Neural cell (in vitro differentiated cells): ENCODE data around the gene LRRC27. TPM values are rescaled to one million over a fixed set of nuclear protein-coding genes. Genes with fewer than 3 reads are reported as not detected.

Experiments
- H2AFZ ChIP-seq: fragments of 200-600, 300-800 bp; sonication (generic), shearing (Covaris generic); 2 replicates; pipeline ENCODE4 v1.6.0; 2014; ENCODE audit warnings: low read depth, mild to moderate bottlenecking, antibody characterized with exemption, low read length, moderate library complexity
- H3F3A ChIP-seq: fragments of 200-600 bp; shearing (Covaris generic); 2 replicates; pipeline ENCODE4 v1.6.1; 2016; ENCODE audit warnings: mild to moderate bottlenecking, moderate library complexity, mixed read lengths, antibody characterized with exemption, low read length; ENCODE audit not compliant: insufficient read depth, poor library complexity, severe bottlenecking
- H3K27ac ChIP-seq: fragments of 200-600, 300-800 bp; sonication (generic), shearing (Covaris generic); 2 replicates; pipeline ENCODE4 v1.5.1; 2014; ENCODE audit warnings: mild to moderate bottlenecking, low read length, moderate library complexity
- H3K27me3 ChIP-seq: fragments of 300-800, 200-600 bp; sonication (generic), shearing (Covaris generic); 2 replicates; pipeline ENCODE4 v1.6.0; 2014; ENCODE audit warnings: mild to moderate bottlenecking, low read depth, low read length, moderate library complexity; ENCODE audit not compliant: insufficient read depth
- H3K36me3 ChIP-seq: fragments of 300-800, 200-600 bp; sonication (generic), shearing (Covaris generic); 2 replicates; pipeline ENCODE4 v1.5.1; 2014; ENCODE audit warnings: mild to moderate bottlenecking, antibody characterized with exemption, low read length, moderate library complexity; ENCODE audit not compliant: insufficient read depth
- H3K4me2 ChIP-seq: fragments of 300-800, 200-600 bp; sonication (generic), shearing (Covaris generic); 2 replicates; pipeline ENCODE4 v1.6.0; 2014; ENCODE audit warnings: mild to moderate bottlenecking, low read length
- H3K4me3 ChIP-seq: fragments of 300-800, 200-600 bp; sonication (generic), shearing (Covaris generic); 2 replicates; pipeline ENCODE4 v1.5.1; 2014; ENCODE audit warnings: mild to moderate bottlenecking, low read length, moderate library complexity
- H3K79me2 ChIP-seq: fragments of 200-600 bp; shearing (Covaris generic); replicated peaks from 2 replicates; pipeline ENCODE4 v1.6.0; 2014; ENCODE audit warnings: mild to moderate bottlenecking, low read length, moderate library complexity; ENCODE audit not compliant: insufficient read depth
- H3K9ac ChIP-seq: fragments of 300-800, 200-600 bp; sonication (generic), shearing (Covaris generic); 2 replicates; pipeline ENCODE4 v1.6.1; 2016; ENCODE audit warnings: mild to moderate bottlenecking, low read length, mixed read lengths
- H3K9me2 ChIP-seq: fragments of 200-600 bp; shearing (Covaris generic); 2 replicates; pipeline ENCODE4 v1.6.1; 2016; ENCODE audit warnings: mild to moderate bottlenecking, low read length, mixed read lengths; ENCODE audit not compliant: insufficient read depth
- H3K9me3 ChIP-seq: fragments of 200-600, 300-800 bp; sonication (generic), shearing (Covaris generic); 2 replicates; pipeline ENCODE4 v1.6.1; 2016; ENCODE audit warnings: mild to moderate bottlenecking, mixed run types, low read length, moderate library complexity, mixed read lengths
- H4K20me1 ChIP-seq: fragments of 200-600 bp; shearing (Covaris generic); 2 replicates; pipeline ENCODE4 v1.6.1; 2016; ENCODE audit warnings: mild to moderate bottlenecking, mixed run types; ENCODE audit not compliant: insufficient read depth
- EP300 ChIP-seq: fragments of 450-650 bp; conservative IDR thresholded peaks from 2 replicates; pipeline ENCODE4 v1.6.1; 2014; ENCODE audit warnings: antibody characterized with exemption, mild to moderate bottlenecking, moderate library complexity; ENCODE audit not compliant: poor library complexity, severe bottlenecking
- EZH2 ChIP-seq: fragments of 200-600, 300-800 bp; shearing (Covaris generic), sonication (generic); IDR thresholded peaks from 2 replicates; pipeline ENCODE4 v1.6.1; 2014; ENCODE audit warnings: antibody characterized with exemption, low read length, borderline replicate concordance, mild to moderate bottlenecking; ENCODE audit not compliant: insufficient read depth, poor library complexity, severe bottlenecking
- MXI1 ChIP-seq: fragments of 450-650 bp; conservative IDR thresholded peaks from 2 replicates; pipeline ENCODE4 v1.6.1; 2014; ENCODE audit warnings: antibody characterized with exemption, mild to moderate bottlenecking; ENCODE audit not compliant: poor library complexity, severe bottlenecking
- POLR2AphosphoS5 ChIP-seq: IDR thresholded peaks from 2 replicates; pipeline ENCODE4 v1.6.1; 2012
- RAD21 ChIP-seq: fragments of 450-650 bp; conservative IDR thresholded peaks from 2 replicates; pipeline ENCODE4 v1.6.1; 2014; ENCODE audit warnings: antibody characterized with exemption, mild to moderate bottlenecking, moderate library complexity
- SMC3 ChIP-seq: fragments of 450-650 bp; conservative IDR thresholded peaks from 2 replicates; pipeline ENCODE4 v1.6.1; 2014; ENCODE audit warnings: antibody characterized with exemption, mild to moderate bottlenecking, moderate library complexity; ENCODE audit not compliant: poor library complexity
- TAF1 ChIP-seq: IDR thresholded peaks from 2 replicates; pipeline ENCODE4 v1.6.1; 2012; ENCODE audit warnings: low read depth
- polyA plus RNA-seq: library from polyadenylated mRNA; depleted of rRNA; stranded (reverse); fragments of >200 nt; gene quantifications from 2 replicates; pipeline ENCODE4 v1.2.3, GENCODE V29; 2014
- TF ChIP-seq, protein P1 (sequence below): IDR thresholded peaks from 2 replicates; pipeline ENCODE4 v1.6.1; 2012; ENCODE audit warnings: borderline replicate concordance
- TF ChIP-seq, protein P2 (sequence below): fragments of 450-650 bp; IDR thresholded peaks from 2 replicates; pipeline ENCODE4 v1.5.1; 2014; ENCODE audit warnings: antibody characterized with exemption, mild to moderate bottlenecking, moderate library complexity; ENCODE audit not compliant: poor library complexity, severe bottlenecking

The LRRC27 gene
- polyA plus RNA-seq, 1 donor from 2014 or later = 26.7 TPM

- no peak overlapping the region for H3K4me2 ChIP-seq
- H3K36me3 ChIP-seq = no peaks in the 10 kb centered on the region
- TF ChIP-seq, protein P1, sequence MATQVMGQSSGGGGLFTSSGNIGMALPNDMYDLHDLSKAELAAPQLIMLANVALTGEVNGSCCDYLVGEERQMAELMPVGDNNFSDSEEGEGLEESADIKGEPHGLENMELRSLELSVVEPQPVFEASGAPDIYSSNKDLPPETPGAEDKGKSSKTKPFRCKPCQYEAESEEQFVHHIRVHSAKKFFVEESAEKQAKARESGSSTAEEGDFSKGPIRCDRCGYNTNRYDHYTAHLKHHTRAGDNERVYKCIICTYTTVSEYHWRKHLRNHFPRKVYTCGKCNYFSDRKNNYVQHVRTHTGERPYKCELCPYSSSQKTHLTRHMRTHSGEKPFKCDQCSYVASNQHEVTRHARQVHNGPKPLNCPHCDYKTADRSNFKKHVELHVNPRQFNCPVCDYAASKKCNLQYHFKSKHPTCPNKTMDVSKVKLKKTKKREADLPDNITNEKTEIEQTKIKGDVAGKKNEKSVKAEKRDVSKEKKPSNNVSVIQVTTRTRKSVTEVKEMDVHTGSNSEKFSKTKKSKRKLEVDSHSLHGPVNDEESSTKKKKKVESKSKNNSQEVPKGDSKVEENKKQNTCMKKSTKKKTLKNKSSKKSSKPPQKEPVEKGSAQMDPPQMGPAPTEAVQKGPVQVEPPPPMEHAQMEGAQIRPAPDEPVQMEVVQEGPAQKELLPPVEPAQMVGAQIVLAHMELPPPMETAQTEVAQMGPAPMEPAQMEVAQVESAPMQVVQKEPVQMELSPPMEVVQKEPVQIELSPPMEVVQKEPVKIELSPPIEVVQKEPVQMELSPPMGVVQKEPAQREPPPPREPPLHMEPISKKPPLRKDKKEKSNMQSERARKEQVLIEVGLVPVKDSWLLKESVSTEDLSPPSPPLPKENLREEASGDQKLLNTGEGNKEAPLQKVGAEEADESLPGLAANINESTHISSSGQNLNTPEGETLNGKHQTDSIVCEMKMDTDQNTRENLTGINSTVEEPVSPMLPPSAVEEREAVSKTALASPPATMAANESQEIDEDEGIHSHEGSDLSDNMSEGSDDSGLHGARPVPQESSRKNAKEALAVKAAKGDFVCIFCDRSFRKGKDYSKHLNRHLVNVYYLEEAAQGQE = no peak
- TF ChIP-seq RAD21 (no peak), TAF1 (no peak), MXI1 (no peak), SMC3 (no peak), EP300 (no peak), EZH2 (no peak), POLR2AphosphoS5 (no peak)
- TF ChIP-seq, protein P2, sequence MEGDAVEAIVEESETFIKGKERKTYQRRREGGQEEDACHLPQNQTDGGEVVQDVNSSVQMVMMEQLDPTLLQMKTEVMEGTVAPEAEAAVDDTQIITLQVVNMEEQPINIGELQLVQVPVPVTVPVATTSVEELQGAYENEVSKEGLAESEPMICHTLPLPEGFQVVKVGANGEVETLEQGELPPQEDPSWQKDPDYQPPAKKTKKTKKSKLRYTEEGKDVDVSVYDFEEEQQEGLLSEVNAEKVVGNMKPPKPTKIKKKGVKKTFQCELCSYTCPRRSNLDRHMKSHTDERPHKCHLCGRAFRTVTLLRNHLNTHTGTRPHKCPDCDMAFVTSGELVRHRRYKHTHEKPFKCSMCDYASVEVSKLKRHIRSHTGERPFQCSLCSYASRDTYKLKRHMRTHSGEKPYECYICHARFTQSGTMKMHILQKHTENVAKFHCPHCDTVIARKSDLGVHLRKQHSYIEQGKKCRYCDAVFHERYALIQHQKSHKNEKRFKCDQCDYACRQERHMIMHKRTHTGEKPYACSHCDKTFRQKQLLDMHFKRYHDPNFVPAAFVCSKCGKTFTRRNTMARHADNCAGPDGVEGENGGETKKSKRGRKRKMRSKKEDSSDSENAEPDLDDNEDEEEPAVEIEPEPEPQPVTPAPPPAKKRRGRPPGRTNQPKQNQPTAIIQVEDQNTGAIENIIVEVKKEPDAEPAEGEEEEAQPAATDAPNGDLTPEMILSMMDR = no peak
- H3K27ac ChIP-seq = no peak overlapping the region
- no peaks in the 10 kb centered on the region for H3K79me2 ChIP-seq
- no peaks in the 10 kb centered on the region for H3K27me3 ChIP-seq
- H3K9me2 ChIP-seq = no peaks in the 10 kb centered on the region
- no peaks in the 10 kb centered on the region for H3K9me3 ChIP-seq
- H3F3A ChIP-seq = no peaks in the 10 kb centered on the region
- H4K20me1 ChIP-seq = no peaks in the 10 kb centered on the region
- no peak overlapping the region for H2AFZ ChIP-seq
- no peak overlapping the region for H3K4me3 ChIP-seq
- no peak overlapping the region for H3K9ac ChIP-seq
These were observed 32.6 kb downstream of the LRRC27 start for GRCh38 chr10:132364594-132364970.

- Histone ChIP-seq H3F3A (no peaks in the 10 kb centered on the region), H3K4me2 (no peak overlapping the region), H4K20me1 (no peaks in the 10 kb centered on the region), H3K9ac (no peak overlapping the region), H3K9me2 (no peaks in the 10 kb centered on the region), H3K36me3 (no peaks in the 10 kb centered on the region), H3K9me3 (no peaks in the 10 kb centered on the region), H3K27me3 (no peaks in the 10 kb centered on the region), H3K4me3 (no peak overlapping the region), H3K79me2 (no peaks in the 10 kb centered on the region), H3K27ac (no peak overlapping the region), H2AFZ (no peak overlapping the region)
- TF ChIP-seq EZH2 = no peak
- TF ChIP-seq, protein P1 = no peak
- TF ChIP-seq MXI1 = no peak
- TF ChIP-seq EP300 = no peak
- no peak for TF ChIP-seq SMC3
- no peak for TF ChIP-seq TAF1
- no peak for TF ChIP-seq POLR2AphosphoS5
- TF ChIP-seq RAD21 = no peak
- TF ChIP-seq, protein P2 = no peak
These were observed 33.1 kb downstream of the LRRC27 start for GRCh38 chr10:132365102-132365501.
